HG03521 (cell line): Measurements from ENCODE around the gene LMTK2.

Experiments
- ATAC-seq: cut with Tn5 transposase; IDR thresholded peaks from one replicate; pipeline ENCODE4 v1.9.1; 2021; ENCODE audit warnings: mild to moderate bottlenecking, moderate library complexity; ENCODE audit not compliant: unreplicated experiment

The LMTK2 gene

GRCh38 chr7:98231493-98232262 lies 125.0 kb downstream of the LMTK2 start:
- ATAC-seq = no peak

GRCh38 chr7:98232263-98232585 lies 125.6 kb downstream of the LMTK2 start:
- ATAC-seq = no peak

GRCh38 chr7:98232799-98233198 lies 126.1 kb downstream of the LMTK2 start:
- ATAC-seq = no peak

GRCh38 chr7:98233219-98234070 lies 126.8 kb downstream of the LMTK2 start:
- ATAC-seq = no peak

GRCh38 chr7:98234429-98235147 lies 127.9 kb downstream of the LMTK2 start:
- ATAC-seq = no peak

GRCh38 chr7:98235901-98236300 lies 129.2 kb downstream of the LMTK2 start:
- no peak for ATAC-seq

GRCh38 chr7:98236355-98237185 lies 129.9 kb downstream of the LMTK2 start:
- no peak for ATAC-seq

GRCh38 chr7:98238076-98238475 lies 131.4 kb downstream of the LMTK2 start:
- ATAC-seq = no peak

GRCh38 chr7:98238976-98239375 lies 132.3 kb downstream of the LMTK2 start:
- no peak for ATAC-seq

GRCh38 chr7:98240961-98241673 lies 134.5 kb downstream of the LMTK2 start:
- ATAC-seq = no peak

- ATAC-seq = no peak
Observed at GRCh38 chr7:98241674-98242241, 135.1 kb downstream of the LMTK2 start.

GRCh38 chr7:98242342-98242741 lies 135.7 kb downstream of the LMTK2 start:
- ATAC-seq = no peak

- ATAC-seq = no peak
Observed at GRCh38 chr7:98242934-98243333, 136.3 kb downstream of the LMTK2 start.

GRCh38 chr7:98244871-98245270 lies 138.2 kb downstream of the LMTK2 start:
- no peak for ATAC-seq

- ATAC-seq = no peak
Observed at GRCh38 chr7:98248156-98248555, 141.5 kb downstream of the LMTK2 start.

- ATAC-seq = no peak
Observed at GRCh38 chr7:98249106-98249505, 142.4 kb downstream of the LMTK2 start.

- ATAC-seq = no peak
Observed at GRCh38 chr7:98250789-98251188, 144.1 kb downstream of the LMTK2 start.

- no peak for ATAC-seq
Observed at GRCh38 chr7:98251231-98251600, 144.6 kb downstream of the LMTK2 start.

GRCh38 chr7:98251601-98252424 lies 145.2 kb downstream of the LMTK2 start, which contains the start of gene TECPR1:
TSS of gene TECPR1 (minus strand) at chr7:98252232. CDS start at chr7:98246146, 6,086 bp downstream.
- peak; percentile 97 for ATAC-seq
